Measurements from ENCODE around the gene LYZL4.
A peak's percentile ranks its signal among the peaks of the same experiment; 100 is the strongest.

LYZL4 gene

DNA sequence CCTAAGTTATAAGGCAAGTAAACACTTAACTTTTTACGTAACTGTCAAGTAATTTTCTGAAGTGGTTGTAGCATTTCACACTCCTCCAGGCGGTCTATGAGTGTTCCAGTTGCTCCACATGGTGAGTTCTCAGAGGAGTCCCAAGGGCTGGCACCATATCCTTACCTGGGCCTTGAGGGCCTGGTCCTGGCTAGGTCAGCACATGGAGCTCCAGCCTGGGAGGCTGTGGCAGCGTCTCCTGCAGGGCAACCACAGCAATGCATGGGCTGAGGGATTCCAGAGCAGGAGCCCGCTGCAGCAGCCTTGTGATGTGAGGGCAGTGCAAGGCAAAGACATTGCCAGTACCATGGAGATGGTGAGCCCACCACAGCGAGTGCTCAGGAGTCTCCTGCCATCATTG, 32.2 kb upstream of the LYZL4 start:
- TF ChIP-seq, protein P1, sequence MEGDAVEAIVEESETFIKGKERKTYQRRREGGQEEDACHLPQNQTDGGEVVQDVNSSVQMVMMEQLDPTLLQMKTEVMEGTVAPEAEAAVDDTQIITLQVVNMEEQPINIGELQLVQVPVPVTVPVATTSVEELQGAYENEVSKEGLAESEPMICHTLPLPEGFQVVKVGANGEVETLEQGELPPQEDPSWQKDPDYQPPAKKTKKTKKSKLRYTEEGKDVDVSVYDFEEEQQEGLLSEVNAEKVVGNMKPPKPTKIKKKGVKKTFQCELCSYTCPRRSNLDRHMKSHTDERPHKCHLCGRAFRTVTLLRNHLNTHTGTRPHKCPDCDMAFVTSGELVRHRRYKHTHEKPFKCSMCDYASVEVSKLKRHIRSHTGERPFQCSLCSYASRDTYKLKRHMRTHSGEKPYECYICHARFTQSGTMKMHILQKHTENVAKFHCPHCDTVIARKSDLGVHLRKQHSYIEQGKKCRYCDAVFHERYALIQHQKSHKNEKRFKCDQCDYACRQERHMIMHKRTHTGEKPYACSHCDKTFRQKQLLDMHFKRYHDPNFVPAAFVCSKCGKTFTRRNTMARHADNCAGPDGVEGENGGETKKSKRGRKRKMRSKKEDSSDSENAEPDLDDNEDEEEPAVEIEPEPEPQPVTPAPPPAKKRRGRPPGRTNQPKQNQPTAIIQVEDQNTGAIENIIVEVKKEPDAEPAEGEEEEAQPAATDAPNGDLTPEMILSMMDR (IDR thresholded peaks at IDR 0.05; ENCODE audit: low read depth, low read length): peak; percentile 7
- no peak for TF ChIP-seq MYC (IDR thresholded peaks at IDR 0.05; ENCODE audit: low read depth, low read length)
- H3K4me3 ChIP-seq (ENCODE audit: low read depth, low read length): no peak overlapping the region
- no peak for DNase-seq (ENCODE audit: low read depth)

DNA sequence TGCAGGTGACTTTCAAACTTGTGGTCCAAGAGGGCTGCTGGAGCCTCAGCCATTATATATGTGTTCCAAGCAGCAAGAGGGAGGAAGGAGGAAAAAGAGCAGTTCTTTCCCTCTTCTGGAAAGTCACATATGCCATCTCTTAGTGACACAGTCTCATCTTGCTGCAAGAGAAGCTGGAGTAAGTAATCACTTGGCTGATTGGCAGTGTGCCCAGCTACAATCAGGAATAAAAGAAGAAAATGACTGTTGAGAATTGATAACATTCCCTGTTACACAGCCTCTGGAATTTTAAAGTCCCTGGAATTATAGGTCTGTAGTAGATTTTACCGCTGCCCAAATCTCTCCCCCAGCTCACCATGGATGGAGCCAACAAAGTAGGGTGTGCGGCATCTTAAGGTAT, 31.4 kb upstream of the LYZL4 start:
- DNase-seq (ENCODE audit: low read depth): no peak
- TF ChIP-seq, protein P2, sequence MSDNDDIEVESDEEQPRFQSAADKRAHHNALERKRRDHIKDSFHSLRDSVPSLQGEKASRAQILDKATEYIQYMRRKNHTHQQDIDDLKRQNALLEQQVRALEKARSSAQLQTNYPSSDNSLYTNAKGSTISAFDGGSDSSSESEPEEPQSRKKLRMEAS (IDR thresholded peaks at IDR 0.05; ENCODE audit: low read depth, low read length): no peak
- no peak for TF ChIP-seq MYC (IDR thresholded peaks at IDR 0.05; ENCODE audit: low read depth, low read length)
- TF ChIP-seq, protein P1 (IDR thresholded peaks at IDR 0.05; ENCODE audit: low read depth, low read length): no peak
- TF ChIP-seq POLR2A (IDR thresholded peaks at IDR 0.05; ENCODE audit: extremely low read depth, insufficient read length): no peak

DNA sequence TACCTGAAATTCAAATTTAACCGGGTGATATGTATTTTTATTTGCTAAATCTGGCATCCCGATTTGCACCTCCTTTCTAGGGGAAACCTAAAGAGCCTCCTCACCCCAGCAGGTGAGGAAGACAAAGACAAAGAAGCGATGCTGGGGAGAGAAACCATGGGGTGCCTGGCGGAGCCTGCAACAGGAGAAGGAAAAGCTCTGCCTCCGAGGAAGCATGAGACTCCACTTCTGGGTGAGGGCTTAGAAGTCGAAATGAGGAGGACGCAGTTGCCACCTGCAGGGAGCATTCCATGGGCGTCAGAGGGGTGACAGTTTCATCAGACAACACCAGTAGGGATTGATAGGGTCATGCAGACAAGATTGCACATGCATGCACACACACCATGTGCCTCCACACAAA, 30.5 kb upstream of the LYZL4 start:
- H3K4me3 ChIP-seq (ENCODE audit: low read depth, low read length): no peak overlapping the region
- no peak for DNase-seq (ENCODE audit: low read depth)
- TF ChIP-seq, protein P2 (IDR thresholded peaks at IDR 0.05; ENCODE audit: low read depth, low read length): no peak
- no peak for TF ChIP-seq POLR2A (IDR thresholded peaks at IDR 0.05; ENCODE audit: extremely low read depth, insufficient read length)
- no peak for TF ChIP-seq MYC (IDR thresholded peaks at IDR 0.05; ENCODE audit: low read depth, low read length)
- TF ChIP-seq, protein P1 (IDR thresholded peaks at IDR 0.05; ENCODE audit: low read depth, low read length): no peak

More for the DNA sequence above, 31.4 kb upstream of the LYZL4 start:
- H3K4me3 ChIP-seq (ENCODE audit: low read depth, low read length): no peak overlapping the region

DNA sequence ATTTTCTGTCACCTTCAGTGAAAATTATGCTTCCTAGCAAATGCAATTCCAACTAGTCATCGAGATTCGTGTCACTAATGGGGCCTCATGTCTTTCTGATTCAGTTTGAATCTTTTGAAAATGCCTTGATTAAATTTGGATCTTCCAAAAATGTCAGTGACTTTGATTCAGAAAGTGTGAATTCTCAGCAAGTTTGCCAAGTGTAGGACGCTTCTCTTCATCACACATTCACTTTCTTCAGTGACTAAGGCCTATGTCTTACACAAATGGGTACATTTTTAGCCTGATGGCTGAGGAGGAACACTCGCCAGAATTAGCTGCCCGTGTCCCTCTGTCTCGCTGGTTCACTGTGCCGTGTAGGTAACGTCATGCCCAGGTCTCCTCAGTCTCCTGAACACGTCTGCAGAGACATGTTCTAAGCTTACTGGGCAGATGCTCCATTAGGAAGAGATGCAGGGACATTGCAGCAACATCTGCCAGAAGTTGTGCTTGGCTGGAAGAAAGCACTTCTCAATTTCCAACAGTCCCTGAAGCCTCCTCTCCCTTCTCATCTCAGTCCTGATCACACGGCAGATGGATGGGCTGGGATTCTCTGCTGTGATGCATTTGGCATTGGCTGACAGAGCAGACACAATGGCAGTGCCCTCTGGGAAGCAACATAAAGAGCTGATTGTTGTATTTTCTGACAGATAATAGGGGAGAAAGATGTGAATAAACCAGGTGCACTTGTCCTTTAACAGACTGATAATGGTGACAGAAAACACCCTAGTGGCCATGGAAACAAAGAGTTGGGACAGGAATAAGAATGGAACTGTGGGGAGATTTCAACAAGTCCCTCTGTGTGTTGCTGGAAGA, 29.1 kb upstream of the LYZL4 start:
- TF ChIP-seq, protein P2 (IDR thresholded peaks at IDR 0.05; ENCODE audit: low read depth, low read length): no peak
- TF ChIP-seq MYC (IDR thresholded peaks at IDR 0.05; ENCODE audit: low read depth, low read length) (no peak), POLR2A (IDR thresholded peaks at IDR 0.05; ENCODE audit: extremely low read depth, insufficient read length) (no peak)
- TF ChIP-seq, protein P1 (IDR thresholded peaks at IDR 0.05; ENCODE audit: low read depth, low read length): no peak
- DNase-seq (ENCODE audit: low read depth): no peak

DNA sequence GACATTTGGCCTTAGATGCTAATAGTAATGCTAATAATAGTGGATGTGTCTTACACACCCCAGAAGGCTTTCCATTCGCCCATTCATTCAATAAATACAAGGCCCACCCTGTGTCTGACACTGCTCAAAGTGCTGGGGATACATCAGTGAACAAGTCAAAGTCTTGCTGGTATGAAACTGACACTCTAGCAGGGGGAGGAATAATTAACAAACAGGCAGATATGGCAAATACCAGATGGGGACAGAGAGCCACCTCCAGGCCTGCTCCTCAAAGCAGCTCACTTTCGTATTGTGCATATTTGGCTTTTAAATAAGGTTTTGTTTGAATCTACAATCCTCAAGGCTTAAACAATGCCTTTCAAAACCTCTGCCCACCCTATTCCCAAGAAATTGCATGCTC, 28.3 kb upstream of the LYZL4 start:
- TF ChIP-seq MYC (IDR thresholded peaks at IDR 0.05; ENCODE audit: low read depth, low read length): no peak
- TF ChIP-seq, protein P1 (IDR thresholded peaks at IDR 0.05; ENCODE audit: low read depth, low read length): no peak
- TF ChIP-seq, protein P2 (IDR thresholded peaks at IDR 0.05; ENCODE audit: low read depth, low read length): no peak
- TF ChIP-seq POLR2A (IDR thresholded peaks at IDR 0.05; ENCODE audit: extremely low read depth, insufficient read length): no peak
- no peak overlapping the region for H3K4me3 ChIP-seq (ENCODE audit: low read depth, low read length)
- no peak for DNase-seq (ENCODE audit: low read depth)

More for the DNA sequence above, 29.1 kb upstream of the LYZL4 start:
- H3K4me3 ChIP-seq (ENCODE audit: low read depth, low read length): no peak overlapping the region
